Measurements from ENCODE around the gene CCDC73.
"Not testable (repeated sequence)": the region's sequence is repeated elsewhere in the genome, so short reads cannot be mapped to it uniquely, and the experiment has no call there.

CCDC73 gene

GRCh38 chr11:32602657-32603415 lies 191.6 kb downstream of the CCDC73 start:
- no peak for DNase-seq (ENCODE audit: low read depth in 1 of 2, low spot score in 1 of 2)
- TF ChIP-seq, protein P1, sequence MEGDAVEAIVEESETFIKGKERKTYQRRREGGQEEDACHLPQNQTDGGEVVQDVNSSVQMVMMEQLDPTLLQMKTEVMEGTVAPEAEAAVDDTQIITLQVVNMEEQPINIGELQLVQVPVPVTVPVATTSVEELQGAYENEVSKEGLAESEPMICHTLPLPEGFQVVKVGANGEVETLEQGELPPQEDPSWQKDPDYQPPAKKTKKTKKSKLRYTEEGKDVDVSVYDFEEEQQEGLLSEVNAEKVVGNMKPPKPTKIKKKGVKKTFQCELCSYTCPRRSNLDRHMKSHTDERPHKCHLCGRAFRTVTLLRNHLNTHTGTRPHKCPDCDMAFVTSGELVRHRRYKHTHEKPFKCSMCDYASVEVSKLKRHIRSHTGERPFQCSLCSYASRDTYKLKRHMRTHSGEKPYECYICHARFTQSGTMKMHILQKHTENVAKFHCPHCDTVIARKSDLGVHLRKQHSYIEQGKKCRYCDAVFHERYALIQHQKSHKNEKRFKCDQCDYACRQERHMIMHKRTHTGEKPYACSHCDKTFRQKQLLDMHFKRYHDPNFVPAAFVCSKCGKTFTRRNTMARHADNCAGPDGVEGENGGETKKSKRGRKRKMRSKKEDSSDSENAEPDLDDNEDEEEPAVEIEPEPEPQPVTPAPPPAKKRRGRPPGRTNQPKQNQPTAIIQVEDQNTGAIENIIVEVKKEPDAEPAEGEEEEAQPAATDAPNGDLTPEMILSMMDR (IDR thresholded peaks at IDR 0.05; ENCODE audit: insufficient read depth, low read length) = no peak
- TF ChIP-seq GABPA (IDR thresholded peaks at IDR 0.05; ENCODE audit: low read depth) (no peak), REST (IDR thresholded peaks at IDR 0.05; ENCODE audit: insufficient replicate concordance, low read depth) (no peak), POLR2AphosphoS5 (IDR thresholded peaks at IDR 0.05; ENCODE audit: low read depth) (no peak), SPI1 (IDR thresholded peaks at IDR 0.05; ENCODE audit: borderline replicate concordance, low read depth) (peak; percentile 18; the same call in 1 of the 2 replicates)
- Histone ChIP-seq H3K27me3 (ENCODE audit: insufficient read depth, poor library complexity, severe bottlenecking) (no peaks in the 10 kb centered on the region), H3K4me3 (replicated peaks; ENCODE audit: insufficient read depth, low read length) (no peak overlapping the region), H3K27ac (replicated peaks) (no peak overlapping the region)

DNA sequence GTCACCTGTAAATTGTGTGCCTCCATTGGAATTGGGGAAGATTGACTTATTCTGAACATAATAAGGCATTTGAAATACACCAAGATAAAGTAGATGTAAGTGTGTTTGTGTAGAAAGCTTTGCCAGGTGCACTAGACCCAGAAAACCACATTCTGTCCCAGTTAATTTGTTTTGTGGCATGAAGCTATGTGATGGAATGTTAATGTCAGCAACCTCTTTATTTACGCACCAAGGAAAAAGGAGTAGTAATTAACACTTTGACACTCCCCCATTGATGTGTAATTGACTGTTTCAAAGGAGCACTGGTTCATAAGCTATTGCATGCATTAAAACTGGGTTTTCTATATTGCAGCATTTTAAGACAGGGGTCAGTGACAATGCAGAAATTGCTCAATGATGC lies 196.5 kb downstream of the CCDC73 start:
- TF ChIP-seq SPI1 (IDR thresholded peaks at IDR 0.05; ENCODE audit: borderline replicate concordance, low read depth) (no peak), POLR2AphosphoS5 (IDR thresholded peaks at IDR 0.05; ENCODE audit: low read depth) (no peak), GABPA (IDR thresholded peaks at IDR 0.05; ENCODE audit: low read depth) (no peak), REST (IDR thresholded peaks at IDR 0.05; ENCODE audit: insufficient replicate concordance, low read depth) (no peak)
- TF ChIP-seq, protein P1 (IDR thresholded peaks at IDR 0.05; ENCODE audit: insufficient read depth, low read length) = no peak
- H3K27me3 ChIP-seq (ENCODE audit: insufficient read depth, poor library complexity, severe bottlenecking) = no peaks in the 10 kb centered on the region
- no peak for DNase-seq (ENCODE audit: low read depth in 1 of 2, low spot score in 1 of 2)
- no peak overlapping the region for H3K4me3 ChIP-seq (replicated peaks; ENCODE audit: insufficient read depth, low read length)
- H3K27ac ChIP-seq (replicated peaks) = no peak overlapping the region

DNA sequence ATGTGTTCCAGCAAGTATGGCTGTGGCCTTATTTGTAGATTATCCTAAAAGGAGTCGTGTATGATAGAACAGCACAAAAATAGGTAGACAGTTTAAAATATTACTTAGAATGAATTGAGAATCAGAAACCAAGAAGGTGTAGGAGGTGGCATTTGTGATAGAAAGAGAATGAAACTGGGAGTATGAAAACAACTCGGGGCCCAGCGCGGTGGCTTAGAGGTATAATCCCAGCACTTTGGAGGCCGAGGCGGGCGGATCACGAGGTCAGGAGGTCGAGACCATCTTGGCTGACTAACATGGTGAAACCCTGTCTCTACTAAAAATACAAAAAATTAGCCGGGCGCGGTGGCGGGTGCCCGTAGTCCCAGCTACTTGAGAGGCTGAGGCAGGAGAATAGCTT lies 198.3 kb downstream of the CCDC73 start:
- not testable (repeated sequence) for DNase-seq (ENCODE audit: low read depth in 1 of 2, low spot score in 1 of 2); H3K27ac ChIP-seq (replicated peaks); H3K27me3 ChIP-seq (ENCODE audit: insufficient read depth, poor library complexity, severe bottlenecking); H3K4me3 ChIP-seq (replicated peaks; ENCODE audit: insufficient read depth, low read length)

DNA sequence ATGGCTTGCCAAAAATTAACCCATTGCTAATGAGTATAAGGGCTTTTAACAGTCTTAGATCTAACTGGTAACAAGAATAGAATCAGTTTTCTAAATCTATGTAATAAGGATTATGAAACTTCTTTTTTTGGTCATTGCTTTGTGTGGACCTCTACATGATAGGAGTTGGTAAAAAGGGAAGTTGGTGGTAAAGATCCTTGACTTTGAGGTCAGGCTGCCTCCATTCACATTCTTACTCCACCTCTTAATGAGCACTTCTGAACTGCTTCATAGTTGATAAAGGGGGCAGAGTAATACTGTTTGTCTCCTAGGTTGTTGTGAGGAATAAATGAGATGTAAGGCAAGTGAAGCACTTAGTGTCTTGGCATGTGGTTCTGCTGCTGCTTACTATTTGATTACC lies 200.2 kb downstream of the CCDC73 start:
- no peak overlapping the region for H3K27ac ChIP-seq (replicated peaks)
- no peak for TF ChIP-seq SPI1 (IDR thresholded peaks at IDR 0.05; ENCODE audit: borderline replicate concordance, low read depth)
- no peak for TF ChIP-seq REST (IDR thresholded peaks at IDR 0.05; ENCODE audit: insufficient replicate concordance, low read depth)
- TF ChIP-seq GABPA (IDR thresholded peaks at IDR 0.05; ENCODE audit: low read depth) = no peak
- TF ChIP-seq POLR2AphosphoS5 (IDR thresholded peaks at IDR 0.05; ENCODE audit: low read depth) = no peak
- TF ChIP-seq, protein P1 (IDR thresholded peaks at IDR 0.05; ENCODE audit: insufficient read depth, low read length) = no peak
- DNase-seq (ENCODE audit: low read depth in 1 of 2, low spot score in 1 of 2) = peak in 1 of 2 experiments; percentile 68
- H3K4me3 ChIP-seq (replicated peaks; ENCODE audit: insufficient read depth, low read length) = no peak overlapping the region
- H3K27me3 ChIP-seq (ENCODE audit: insufficient read depth, poor library complexity, severe bottlenecking) = no peaks in the 10 kb centered on the region
